CD4-positive, alpha-beta T cell treated with Interleukin-12 subunit alpha and Interleukin-12 subunit beta, for 1 hour (primary cell): Measurements from ENCODE around the gene ANK3.
A peak's percentile ranks its signal among the peaks of the same experiment; 100 is the strongest.

ENCODE experiments used
- DNase-seq: peaks from one replicate; pipeline ENCODE4 v3.0.0-alpha.2; 2020

The ANK3 gene

DNA sequence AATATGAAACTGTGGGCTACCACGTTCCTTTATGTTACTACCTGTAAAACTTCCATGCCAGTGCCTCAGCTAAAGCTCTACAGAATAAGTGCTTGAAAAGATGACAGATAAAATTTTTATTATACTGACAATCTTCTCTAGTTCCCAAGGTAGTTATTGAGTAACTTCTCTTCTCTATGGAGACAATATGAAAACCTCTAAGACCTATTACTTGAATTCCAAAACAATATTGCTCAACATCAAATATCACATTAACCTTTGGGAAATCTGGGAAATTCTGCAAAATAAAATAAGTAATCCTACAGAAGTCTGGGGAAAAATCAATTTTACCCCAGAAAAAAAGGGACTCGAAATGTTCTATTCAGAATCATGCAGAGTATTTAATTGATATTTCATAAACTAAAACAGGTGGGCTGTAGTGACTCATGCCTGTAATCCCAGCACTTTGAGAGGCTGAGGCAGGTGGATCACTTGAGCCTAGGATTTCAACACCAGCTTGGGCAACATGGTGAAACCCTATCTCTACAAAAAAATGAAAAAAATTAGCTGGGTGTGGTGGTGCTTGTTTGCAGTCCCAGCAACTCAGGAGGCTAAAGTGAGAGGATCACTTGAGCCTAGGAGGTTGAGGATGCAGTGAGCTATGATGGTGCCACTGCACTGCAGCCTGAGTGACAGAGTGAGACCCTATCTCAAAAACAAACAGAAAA lies 23.8 kb upstream of the ANK3 start:
- DNase-seq, result no peak

DNA sequence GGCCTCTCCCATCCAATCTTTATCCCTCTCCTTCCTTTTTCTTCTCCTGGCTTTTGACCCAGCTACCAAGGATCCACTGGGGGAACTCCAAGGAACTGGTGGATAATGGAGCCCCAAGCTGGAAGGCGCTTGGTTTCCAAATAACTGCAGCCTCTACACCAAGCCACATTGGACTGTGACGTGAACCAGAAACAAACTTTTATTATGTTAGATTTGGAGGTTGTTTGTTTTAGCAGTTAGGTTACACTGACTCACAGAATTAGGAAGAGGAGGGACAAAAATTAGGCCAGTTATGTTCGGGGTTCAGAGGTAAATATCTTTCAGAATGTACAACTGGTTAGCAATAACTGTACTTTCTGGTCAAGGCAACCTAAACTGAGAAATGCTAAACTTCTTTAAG lies 21.3 kb upstream of the ANK3 start:
- DNase-seq, result no peak

DNA sequence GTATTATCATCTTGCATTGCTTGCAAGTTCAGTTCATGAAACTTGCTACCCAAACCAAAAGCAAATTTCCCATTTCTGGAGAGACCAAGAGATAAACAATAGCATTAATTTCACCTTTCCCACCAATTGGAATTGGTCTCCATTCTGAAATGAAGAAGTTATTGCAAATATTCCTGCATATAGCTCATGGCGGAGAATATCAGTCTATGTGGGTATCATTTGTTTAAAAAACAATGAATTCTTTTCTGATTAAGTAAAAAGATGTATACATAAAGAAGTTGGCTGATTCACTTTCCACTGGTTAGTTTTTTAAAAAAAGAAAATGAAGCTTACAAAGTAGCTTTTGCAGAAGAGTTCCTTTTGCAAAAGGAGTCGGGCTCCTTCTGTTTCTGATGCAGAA lies 19.5 kb upstream of the ANK3 start:
- no peak for DNase-seq

DNA sequence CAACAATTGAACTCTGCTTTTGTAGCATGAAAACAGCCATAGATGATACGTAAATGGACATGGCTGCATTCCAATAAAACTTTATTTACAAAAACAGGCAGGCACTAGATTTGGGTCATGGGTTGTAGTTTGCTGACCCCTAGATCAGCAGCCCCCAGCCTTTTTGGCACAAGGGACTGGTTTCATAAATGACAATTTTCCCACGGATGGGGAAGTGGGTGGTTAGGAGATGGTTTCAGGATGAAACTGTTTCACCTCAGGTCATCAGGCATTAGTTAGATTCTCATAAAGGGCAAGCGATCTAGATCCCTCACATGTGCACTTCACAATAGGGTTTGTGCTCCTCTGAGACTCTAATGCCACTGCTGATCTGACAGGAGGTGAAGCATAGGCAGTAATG lies 16.5 kb upstream of the ANK3 start:
- DNase-seq, result no peak

DNA sequence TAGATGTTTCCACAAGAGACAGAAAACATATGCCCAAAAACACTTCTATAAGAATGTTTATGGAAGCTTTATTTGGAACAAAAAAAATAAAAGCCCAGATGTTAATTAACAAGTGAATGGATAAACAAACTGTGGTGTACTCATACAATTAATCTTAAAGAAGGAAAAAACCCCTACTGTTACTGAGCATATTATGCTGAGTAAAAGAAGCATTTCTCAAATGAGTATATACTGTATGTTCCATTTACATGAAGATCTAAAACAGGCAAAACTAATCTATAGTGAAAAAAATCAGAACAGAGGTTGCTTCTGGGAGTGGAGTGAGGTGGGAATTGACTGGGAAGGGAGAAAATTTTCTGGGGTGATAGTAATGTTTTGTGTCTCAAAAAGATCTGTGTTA lies 15.5 kb upstream of the ANK3 start:
- no peak for DNase-seq

DNA sequence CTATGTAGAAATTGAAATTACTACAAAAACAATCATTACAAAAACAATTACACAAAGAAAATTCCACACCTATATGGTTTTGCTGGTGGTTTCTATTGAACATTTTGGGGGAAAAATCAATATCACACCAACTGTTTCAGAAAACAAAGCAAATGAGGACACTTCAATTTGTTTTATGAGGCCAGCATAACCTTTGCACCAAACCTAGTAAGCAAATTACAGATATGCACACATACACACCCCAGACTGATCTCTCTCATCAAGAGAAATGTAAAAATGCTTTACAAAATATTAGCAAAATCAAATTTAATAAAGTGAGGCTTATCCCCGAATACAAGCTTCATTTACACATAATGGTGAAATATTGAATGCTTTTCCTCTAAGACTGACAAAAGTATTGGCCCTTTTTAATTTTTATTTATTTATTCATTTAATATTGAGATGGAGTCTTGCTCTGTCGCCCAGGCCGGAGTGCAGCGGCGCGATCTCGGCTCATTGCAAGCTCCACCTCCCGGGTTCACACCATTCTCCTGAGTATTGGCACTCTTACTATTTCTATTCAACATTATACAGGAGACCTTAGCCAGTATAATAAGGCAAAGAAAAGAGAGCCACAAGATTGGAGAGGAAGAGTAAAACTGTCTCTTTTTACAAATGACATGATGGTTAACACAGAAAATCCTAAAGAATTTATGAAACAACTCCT lies 13.6 kb upstream of the ANK3 start:
- no peak for DNase-seq

DNA sequence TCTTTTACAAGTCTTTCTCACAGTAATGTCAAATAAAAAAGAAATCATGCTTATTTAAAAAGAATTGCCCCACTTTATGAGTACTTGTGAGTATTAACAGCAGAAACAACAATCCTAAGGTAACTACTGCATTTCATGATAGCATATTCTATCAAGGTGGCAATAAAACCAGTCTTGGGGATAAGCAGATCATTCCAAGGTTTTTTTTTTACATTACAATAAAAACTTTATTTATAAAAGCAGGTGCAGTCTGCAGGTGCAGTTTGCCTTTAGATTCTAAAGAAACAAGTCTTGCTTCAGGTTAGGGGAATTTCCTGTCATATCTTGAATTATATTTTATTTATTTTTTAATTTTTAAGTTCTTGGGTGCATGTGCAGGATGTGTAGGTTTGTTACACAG lies 10.7 kb upstream of the ANK3 start:
- no peak for DNase-seq

DNA sequence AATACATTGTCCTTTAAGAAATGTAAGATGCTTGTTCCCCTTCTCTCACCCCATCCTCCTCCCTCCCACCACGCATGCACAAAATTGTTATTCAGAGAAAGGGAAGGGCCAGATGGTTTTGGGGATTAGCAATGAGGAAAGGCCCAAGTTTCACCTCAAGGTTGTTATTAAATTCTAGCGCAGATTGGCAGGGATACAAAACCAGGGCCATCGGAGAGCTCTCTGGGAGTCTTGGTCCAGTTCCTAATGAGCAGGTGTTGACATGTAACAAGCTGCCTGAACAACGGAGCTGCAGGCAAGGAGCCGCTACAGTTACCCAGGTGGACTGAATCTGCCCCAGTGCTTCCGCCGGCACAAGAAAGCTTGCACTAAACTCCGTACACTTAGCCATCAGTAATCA lies 9.7 kb upstream of the ANK3 start:
- no peak for DNase-seq

DNA sequence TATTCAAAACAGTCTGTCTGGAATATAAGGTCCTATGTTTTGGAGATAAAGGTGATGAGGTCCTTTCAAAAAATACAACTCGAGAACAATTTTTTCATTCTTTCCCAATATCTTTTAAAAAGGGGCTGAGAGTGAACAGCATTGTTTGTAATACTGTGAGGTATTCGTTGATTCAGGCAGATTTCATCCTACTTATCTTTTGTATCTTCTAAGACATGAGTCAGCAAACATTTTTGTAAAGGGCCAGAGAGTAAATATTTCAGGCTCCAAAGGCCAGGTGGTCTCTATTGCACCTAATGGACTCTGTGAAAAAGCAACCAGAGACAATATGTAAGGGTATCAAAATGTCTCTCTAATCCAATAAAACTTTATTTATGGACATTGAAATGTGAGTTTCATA lies 8.1 kb upstream of the ANK3 start:
- DNase-seq, result no peak

DNA sequence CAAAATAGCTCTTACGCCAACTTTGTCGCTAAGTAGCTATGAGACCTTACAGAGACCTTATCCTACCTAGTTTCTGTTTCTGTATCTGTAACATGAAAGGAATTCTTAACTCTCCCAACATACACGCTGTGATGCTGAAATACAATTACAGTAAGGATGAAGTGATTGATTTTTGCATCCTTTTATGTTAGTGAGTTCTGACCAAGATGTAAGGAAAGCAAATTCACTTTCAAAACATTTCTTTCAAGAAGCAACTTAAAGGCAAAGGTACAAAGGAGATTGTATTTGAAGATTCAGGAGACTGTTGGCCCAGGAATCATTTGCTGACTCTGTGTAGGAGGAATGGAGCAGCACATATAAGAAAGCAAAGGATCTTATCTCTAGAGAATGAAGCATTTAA lies 7.1 kb upstream of the ANK3 start:
- no peak for DNase-seq

DNA sequence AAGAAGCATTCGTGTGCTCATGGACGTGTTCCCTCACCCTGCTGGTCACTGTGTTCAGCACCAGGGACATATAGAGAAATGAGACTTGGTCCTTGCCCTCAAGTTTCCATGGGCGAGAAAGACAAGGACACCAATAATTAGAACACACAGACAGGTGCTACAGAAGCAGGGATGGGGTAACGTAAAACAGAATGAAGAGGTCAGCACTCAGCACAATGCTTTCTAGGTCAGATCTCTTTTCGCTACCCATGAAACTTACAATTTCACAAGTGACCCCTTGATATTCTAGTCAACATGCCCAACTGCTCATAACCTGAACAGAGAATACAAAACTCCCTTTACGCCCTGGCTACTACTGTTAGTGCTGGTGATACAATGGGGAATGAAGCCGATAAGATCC lies 6.0 kb upstream of the ANK3 start:
- no peak for DNase-seq

DNA sequence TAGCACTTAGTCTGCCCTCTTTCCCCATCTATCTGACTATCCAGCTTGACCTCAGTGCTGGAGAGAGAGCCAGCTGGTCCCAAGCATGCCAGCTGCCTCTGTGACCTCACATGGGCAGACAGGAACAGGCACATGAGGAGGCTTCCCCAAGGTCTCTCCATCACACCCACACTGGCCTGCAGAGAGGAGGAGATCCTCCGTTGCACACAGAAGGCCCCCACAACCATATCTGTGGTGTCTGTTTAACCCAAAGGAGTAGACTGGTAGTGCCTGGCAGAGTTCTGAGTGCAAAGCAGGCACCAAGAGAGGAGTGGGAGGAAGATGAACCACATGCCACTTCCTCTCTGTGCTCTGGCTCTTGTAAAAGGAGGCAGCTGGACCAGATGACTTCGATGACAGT lies 4.8 kb upstream of the ANK3 start:
- peak; percentile 5 for DNase-seq

DNA sequence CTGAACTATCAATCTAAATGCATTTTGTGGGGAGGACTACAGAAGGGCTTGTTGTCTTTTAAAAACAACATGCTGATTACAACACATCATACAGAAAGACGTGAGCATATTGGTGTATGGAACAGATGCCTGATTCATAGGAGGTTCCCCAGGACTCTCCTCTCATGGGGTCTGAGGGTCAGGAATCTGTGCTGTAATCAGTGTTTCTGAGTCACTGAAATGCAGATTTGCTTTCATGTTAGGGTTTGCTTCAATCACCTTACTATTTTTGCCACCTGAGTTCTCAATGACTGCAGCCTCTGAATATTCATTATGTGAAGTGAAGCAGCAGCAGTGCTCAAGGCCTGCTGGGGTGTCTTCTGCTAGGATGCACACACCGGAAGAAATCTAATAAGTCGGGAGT lies 550 bp upstream of the ANK3 start:
- no peak for DNase-seq

DNA sequence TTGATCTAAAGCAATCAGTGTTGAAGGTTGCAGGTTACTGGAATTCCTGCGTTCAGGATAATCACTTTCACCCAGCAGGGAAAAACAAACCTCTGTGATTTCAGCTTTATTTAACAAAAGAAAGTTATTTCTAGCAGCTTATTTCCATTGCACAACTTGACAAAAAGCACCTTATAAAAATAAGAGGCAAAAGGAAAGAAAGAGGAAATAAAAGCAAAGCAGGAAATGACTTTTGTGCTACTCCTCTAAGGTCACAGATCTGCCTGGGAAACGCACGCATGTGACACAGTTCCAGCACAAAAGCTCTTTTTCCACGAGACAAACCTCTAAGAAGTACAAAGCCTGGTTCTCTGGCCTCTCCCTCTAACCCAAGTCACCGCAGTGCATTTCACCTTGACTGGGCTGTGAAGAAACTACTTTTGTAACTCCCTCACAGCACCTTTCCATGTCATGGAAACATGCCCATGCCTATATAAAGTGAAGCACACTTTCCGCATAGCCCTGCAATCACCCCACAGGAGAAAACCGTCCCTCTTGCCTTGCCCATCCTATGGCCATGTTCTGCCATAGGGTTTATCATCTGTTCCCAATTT lies 870 bp downstream of the ANK3 start:
- no peak for DNase-seq

DNA sequence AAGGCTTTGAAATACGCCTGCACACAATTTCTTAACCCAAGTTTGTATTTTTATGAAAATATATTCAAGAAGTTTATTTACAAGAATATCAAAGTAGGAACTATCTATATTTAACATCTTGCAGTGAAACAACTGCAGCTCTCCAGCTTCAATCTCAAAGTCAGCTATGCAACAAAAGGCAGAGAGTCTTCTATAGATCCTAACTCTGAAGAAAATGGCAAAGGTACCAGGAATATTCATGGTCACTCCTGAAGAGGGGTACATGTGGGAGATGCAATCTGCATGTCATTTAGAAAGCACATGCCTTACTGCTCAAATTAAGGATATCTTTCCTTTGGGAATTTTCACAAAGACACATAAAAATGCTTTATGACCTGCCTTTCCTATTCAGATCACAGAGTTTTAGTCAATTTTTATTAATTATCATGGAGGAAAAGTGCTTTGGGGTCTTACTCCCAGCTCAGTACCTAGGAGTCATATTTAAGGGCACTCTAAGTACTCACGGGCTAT lies 1.5 kb downstream of the ANK3 start:
- no peak for DNase-seq

DNA sequence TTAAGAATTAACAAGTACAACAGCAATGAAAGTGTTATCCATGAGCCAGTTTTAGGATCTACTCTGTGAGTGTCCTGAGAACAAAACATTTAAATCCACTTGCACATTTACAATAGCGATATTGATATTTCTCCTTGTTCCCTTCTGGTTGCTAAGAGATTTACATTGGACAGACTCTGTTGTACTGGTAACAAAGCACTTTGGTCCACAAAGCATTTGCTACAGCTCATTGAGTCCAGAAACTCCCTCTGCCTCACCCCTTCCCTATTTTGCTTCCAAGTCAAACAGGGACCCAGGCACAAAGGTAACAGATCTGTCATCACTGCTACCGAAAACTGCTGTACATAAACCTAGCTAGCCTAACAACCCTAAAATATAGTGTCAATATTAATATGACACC lies 2.1 kb downstream of the ANK3 start:
- DNase-seq, result no peak

DNA sequence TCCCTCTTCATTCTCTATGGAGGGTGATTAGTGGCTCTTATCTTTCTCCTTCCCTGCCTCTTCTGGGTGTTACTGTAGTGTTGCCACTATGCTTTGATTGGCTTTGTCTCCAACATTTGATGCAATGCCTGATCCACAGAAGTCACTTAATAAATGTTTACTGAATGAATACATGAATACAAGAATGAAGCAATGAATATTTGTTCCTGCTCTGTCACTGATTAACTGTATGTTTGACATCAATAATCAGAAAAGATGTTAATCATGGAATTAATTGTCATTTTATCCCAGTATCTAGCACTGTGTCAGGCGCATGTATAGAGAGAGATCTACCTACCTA lies 4.3 kb downstream of the ANK3 start:
- DNase-seq, result no peak

DNA sequence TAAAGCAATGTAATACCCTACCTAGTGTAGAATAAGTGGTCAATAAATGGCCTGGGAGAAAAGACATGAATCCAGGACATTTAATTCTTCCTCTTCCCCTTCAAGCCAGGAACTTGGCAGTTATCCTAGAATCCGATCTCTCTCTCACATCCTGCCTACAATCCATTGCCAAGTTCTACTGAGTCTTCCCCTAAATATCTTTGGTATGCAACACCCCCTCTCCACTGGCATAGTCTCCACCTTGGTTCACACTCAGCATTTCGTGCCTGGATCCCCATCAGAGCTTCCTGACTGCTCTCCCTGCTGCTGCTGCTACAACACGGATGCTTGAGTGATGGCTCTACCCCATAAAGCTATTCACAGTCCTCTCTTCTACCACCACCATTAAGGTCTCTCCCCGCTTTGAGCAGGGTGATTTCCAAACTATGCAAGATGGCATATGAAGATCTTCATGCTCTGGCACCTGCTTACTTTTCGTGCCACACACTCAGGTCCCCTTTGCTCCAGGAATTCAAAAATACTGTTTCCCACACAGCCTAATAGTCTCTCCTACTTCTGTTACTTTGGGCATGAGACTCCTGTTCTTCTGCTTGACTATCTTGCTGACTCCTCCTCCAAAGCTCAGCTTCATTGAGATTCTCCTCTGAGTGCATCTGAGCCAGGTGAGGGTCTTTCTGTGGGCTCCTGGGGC lies 4.8 kb downstream of the ANK3 start:
- no peak for DNase-seq

DNA sequence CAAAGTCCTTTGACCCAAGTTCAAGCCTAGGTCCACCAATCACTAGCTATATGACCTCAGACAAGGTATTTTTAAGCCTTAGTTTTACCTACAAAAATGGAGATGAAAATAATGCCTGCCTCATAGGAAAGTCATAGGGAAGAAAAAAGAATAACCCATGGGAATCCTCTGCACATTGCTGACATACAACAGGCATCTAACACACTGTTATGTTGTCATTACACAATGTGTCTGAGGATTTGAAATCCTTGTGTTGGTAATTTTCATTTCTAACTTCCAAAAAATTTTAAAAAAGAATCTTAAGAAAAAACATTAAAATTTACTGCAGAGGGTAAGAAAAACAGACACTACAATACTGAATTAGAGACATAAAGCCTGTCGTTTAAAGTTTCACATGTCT lies 5.7 kb downstream of the ANK3 start:
- DNase-seq, result no peak

DNA sequence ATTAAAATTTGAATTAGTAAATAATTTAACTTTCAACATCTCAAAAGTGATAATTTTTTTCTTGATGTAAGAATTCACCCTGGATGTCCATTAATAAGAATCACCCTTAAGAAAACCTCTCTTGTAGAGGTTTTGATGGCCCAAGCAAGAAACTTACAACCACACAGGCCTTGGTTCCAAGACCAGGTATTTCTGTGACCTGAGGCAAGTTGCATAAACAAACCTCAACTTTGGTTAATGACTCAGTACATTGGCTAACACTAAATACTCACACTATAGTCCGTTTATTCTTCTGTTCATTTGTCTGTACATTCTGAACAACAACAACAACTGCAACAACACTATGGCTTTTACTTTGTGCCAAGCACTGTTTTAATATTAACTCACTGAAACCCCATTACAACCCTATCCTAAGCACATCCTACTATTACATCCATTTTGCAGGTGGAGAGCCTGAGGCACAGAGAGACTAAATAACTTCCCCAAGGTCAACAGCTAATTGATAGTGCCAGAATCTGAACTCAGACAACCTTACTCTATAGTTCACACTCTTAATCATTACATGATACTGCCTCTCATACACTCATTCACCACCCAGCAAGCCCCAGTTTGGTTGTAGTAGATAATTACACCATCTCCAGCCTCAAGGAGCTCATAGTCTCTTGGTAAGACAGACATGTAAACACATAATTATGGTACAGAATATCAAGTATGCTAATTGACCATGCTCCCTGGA lies 6.6 kb downstream of the ANK3 start:
- no peak for DNase-seq

DNA sequence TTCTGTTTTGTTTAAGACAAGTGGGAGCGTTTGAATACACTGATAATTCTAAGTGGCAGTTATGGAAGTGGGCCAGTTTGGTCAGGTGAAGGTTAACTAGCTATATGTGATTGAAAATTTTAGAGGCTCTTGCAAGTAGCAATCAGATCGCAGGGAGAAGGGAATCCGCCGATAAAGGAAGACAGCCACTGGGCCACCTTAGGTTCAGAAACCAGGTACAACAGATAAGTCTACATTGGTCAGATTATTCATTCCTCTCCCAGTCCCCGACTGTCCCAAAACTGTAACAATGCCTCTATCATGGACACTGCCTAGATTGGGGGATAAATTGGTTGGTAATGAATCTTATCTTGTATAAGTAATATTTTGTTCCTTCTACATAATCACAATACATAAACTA lies 8.9 kb downstream of the ANK3 start:
- no peak for DNase-seq

DNA sequence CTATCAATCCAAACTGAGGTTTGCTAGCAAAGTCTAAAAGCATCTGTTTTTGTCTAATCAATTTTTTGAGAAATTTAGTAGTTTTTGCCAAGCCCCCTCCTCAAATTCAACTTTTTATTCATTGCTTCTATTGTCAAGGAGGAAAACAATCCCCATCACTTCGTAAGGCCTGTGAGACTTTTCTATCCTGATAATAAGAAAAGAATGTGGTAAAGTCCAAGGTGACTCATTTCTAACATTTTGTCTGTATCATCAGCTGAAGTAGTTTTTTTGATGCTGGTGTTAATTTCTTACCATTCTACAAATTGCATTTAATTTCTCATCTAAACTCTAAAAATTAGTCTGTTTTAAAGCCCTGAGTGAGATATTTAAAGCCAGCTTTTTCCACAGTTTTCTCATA lies 11.7 kb downstream of the ANK3 start:
- DNase-seq, result no peak

DNA sequence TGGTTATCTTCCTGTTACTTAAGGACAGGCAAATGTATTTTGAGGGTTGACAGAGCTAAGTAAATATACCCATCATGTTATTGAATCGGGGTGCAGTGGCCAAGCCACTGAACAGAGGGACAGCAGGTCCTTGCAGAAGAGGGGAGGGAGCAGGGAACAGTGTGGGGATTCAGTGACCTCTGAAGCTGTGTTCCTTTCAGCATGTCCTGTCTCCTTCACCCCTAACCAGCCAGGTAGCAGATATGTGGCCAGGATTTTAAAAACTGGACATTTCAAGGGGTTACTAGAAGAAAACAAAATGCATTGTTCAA lies 12.7 kb downstream of the ANK3 start:
- no peak for DNase-seq
